ENCODE results near the gene ITPR1.

DNA sequence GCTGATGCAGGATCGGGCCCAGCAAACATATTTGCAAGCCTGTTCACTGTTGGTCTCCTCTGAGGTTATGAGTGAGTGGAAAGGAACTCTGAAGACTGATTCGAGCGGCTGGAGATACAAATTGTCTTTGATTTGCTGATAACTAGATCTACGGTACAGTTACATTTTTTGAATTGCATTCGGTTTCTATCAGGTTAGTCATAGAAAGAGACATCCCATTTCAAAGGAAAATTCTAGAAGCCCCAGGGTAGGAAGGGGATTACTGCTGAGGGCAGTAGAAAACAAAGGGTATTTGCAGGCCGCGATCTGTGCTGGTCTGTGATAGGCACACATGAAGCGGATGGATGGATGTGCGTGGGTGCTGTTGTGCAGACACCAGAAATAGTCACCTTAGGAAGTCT lies 228.4 kb downstream of the ITPR1 start:
- TF ChIP-seq, protein P1, sequence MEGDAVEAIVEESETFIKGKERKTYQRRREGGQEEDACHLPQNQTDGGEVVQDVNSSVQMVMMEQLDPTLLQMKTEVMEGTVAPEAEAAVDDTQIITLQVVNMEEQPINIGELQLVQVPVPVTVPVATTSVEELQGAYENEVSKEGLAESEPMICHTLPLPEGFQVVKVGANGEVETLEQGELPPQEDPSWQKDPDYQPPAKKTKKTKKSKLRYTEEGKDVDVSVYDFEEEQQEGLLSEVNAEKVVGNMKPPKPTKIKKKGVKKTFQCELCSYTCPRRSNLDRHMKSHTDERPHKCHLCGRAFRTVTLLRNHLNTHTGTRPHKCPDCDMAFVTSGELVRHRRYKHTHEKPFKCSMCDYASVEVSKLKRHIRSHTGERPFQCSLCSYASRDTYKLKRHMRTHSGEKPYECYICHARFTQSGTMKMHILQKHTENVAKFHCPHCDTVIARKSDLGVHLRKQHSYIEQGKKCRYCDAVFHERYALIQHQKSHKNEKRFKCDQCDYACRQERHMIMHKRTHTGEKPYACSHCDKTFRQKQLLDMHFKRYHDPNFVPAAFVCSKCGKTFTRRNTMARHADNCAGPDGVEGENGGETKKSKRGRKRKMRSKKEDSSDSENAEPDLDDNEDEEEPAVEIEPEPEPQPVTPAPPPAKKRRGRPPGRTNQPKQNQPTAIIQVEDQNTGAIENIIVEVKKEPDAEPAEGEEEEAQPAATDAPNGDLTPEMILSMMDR (IDR thresholded peaks at IDR 0.05; ENCODE audit: low read length), result no peak
- no peak for TF ChIP-seq EZH2 (IDR thresholded peaks at IDR 0.05; ENCODE audit: borderline replicate concordance, low read length)
